Measurements from ENCODE around the gene EXTL1.

The EXTL1 gene

DNA sequence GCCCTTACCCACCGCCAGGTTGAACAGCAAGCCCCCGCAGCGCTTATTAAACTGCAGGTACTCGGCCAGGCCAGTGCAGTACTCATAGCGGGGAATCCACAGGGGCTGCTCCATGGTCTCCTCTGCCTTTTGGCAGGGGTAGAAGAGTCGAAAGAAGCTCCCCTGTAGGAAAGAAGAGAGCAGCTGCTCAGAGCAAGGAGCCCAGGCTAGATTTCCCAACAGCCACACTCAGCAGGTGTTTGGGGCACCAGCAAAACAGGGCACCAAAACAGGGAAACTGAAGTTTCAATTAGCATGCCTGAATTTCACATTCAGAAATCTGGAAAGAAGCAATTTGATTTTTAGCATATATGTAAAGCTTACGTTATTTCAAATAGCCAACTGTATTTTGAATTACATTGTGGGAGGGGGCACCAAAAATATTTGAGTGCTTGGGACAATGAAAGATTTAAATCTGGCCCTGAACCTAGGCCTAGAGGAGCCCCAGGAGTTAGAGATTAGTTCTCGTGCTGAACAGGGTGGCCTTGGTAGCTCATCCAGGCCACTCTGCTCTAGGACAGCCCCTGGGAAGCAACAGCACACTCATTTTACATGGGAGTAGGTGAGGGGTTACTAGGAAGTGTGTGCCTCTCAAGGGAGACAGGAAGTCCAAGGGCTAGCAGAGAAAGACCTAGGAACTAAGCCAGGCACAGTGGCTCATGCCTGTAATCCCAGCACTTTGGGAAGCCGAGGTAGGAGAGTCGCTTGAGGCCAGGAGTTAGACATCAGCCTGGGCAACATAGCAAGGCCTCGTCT, 31.9 kb upstream of the EXTL1 start:
- H2AFZ ChIP-seq (ENCODE audit: low read depth, low read length, severe bottlenecking), result no peak overlapping the region
- H3K4me2 ChIP-seq (ENCODE audit: low read depth, low read length, poor library complexity, severe bottlenecking), result no peak overlapping the region
- H3K27me3 ChIP-seq (ENCODE audit: low read length), result no peaks in the 10 kb centered on the region
- no peak for TF ChIP-seq EZH2phosphoT487 (conservative IDR thresholded peaks at IDR 0.05; ENCODE audit: low read length)
- TF ChIP-seq CTCF (IDR thresholded peaks at IDR 0.05; ENCODE audit: insufficient read depth, low read length, poor library complexity, severe bottlenecking), result no peak
- no peak overlapping the region for H3K4me3 ChIP-seq (ENCODE audit: insufficient read depth, low read length, poor library complexity, severe bottlenecking)
- no peaks in the 10 kb centered on the region for H3K36me3 ChIP-seq (ENCODE audit: low read length)
- H3K9ac ChIP-seq (ENCODE audit: low read length), result no peak overlapping the region
- no peaks in the 10 kb centered on the region for H3K79me2 ChIP-seq (ENCODE audit: insufficient read depth, low read length)
- no peaks in the 10 kb centered on the region for H3K9me3 ChIP-seq (ENCODE audit: insufficient read depth, low read length)
- H3K27ac ChIP-seq (ENCODE audit: low read depth, low read length), result no peak overlapping the region
- H3F3A ChIP-seq (ENCODE audit: insufficient read depth), result no peaks in the 10 kb centered on the region
- H4K20me1 ChIP-seq (ENCODE audit: low read depth, low read length), result no peaks in the 10 kb centered on the region
- H3K9me2 ChIP-seq (replicated peaks; ENCODE audit: insufficient read depth, low read length), result no peaks in the 10 kb centered on the region

GRCh38 chr1:25990251-25990650, 31.3 kb upstream of the EXTL1 start:
- Histone ChIP-seq H3K27ac (ENCODE audit: low read depth, low read length) (no peak overlapping the region), H3K9ac (ENCODE audit: low read length) (no peak overlapping the region), H3K4me3 (ENCODE audit: insufficient read depth, low read length, poor library complexity, severe bottlenecking) (no peak overlapping the region), H3K79me2 (ENCODE audit: insufficient read depth, low read length) (no peaks in the 10 kb centered on the region), H3K4me2 (ENCODE audit: low read depth, low read length, poor library complexity, severe bottlenecking) (no peak overlapping the region), H3F3A (ENCODE audit: insufficient read depth) (no peaks in the 10 kb centered on the region), H4K20me1 (ENCODE audit: low read depth, low read length) (no peaks in the 10 kb centered on the region), H3K9me3 (ENCODE audit: insufficient read depth, low read length) (no peaks in the 10 kb centered on the region), H2AFZ (ENCODE audit: low read depth, low read length, severe bottlenecking) (no peak overlapping the region), H3K9me2 (replicated peaks; ENCODE audit: insufficient read depth, low read length) (no peaks in the 10 kb centered on the region), H3K27me3 (ENCODE audit: low read length) (no peaks in the 10 kb centered on the region), H3K36me3 (ENCODE audit: low read length) (no peaks in the 10 kb centered on the region)
- TF ChIP-seq EZH2phosphoT487 (conservative IDR thresholded peaks at IDR 0.05; ENCODE audit: low read length), result no peak

DNA sequence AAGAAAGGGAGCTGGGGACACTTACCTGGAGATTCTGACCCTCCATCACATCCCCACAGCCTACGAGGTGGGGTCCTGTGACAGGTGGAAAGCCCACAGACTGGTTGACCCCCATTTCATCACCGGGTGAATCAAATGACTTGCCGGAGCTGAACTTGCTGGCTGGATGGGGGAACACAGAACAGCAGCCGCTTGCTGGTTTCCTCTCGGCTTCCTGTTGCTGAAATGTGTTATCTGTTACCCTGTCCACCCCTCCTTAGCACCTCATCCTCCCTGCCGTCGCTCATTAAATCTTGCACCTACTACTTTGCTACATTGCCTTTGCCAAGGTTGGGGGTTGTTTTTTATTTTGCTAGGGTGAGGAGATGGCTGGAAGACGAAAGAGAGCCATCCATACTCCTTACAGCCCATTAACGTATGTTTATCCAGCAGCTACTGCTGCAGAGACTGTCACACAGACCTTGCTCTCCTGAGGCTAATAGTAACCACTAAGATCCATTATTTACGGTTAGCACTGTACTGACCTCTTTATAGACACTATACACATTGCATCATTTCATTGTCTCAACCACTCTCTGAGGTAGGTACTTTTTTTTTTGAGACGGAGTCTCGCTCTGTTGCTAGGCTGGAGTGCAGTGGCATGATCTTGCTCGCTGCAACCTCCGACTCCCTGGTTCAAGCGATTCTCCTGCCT, 30.7 kb upstream of the EXTL1 start:
- no peaks in the 10 kb centered on the region for H3F3A ChIP-seq (ENCODE audit: insufficient read depth)
- no peaks in the 10 kb centered on the region for H3K36me3 ChIP-seq (ENCODE audit: low read length)
- H3K9me2 ChIP-seq (replicated peaks; ENCODE audit: insufficient read depth, low read length), result no peaks in the 10 kb centered on the region
- H3K9me3 ChIP-seq (ENCODE audit: insufficient read depth, low read length), result no peaks in the 10 kb centered on the region
- no peaks in the 10 kb centered on the region for H3K27me3 ChIP-seq (ENCODE audit: low read length)
- TF ChIP-seq CTCF (IDR thresholded peaks at IDR 0.05; ENCODE audit: insufficient read depth, low read length, poor library complexity, severe bottlenecking), result no peak
- no peak for TF ChIP-seq EZH2phosphoT487 (conservative IDR thresholded peaks at IDR 0.05; ENCODE audit: low read length)
- no peak overlapping the region for H3K4me2 ChIP-seq (ENCODE audit: low read depth, low read length, poor library complexity, severe bottlenecking)
- H3K79me2 ChIP-seq (ENCODE audit: insufficient read depth, low read length), result no peaks in the 10 kb centered on the region
- no peak overlapping the region for H3K9ac ChIP-seq (ENCODE audit: low read length)
- H4K20me1 ChIP-seq (ENCODE audit: low read depth, low read length), result no peaks in the 10 kb centered on the region
- no peak overlapping the region for H2AFZ ChIP-seq (ENCODE audit: low read depth, low read length, severe bottlenecking)
- H3K4me3 ChIP-seq (ENCODE audit: insufficient read depth, low read length, poor library complexity, severe bottlenecking), result no peak overlapping the region
- H3K27ac ChIP-seq (ENCODE audit: low read depth, low read length), result no peak overlapping the region

Measured in SU-DHL-6 (cell line).